Adipocyte (in vitro differentiated cells): ENCODE results near the gene KCTD1.

Experiments
- DNase-seq: peaks from one replicate; pipeline ENCODE4 v3.0.0-alpha.2; 2015; ENCODE audit warnings: low read depth
- H3K27me3 ChIP-seq: replicated peaks from 2 replicates; pipeline ENCODE4 v1.7.0; 2013; ENCODE audit warnings: mild to moderate bottlenecking, low read length, moderate library complexity; ENCODE audit not compliant: control insufficient read depth, insufficient read depth
- H3K36me3 ChIP-seq: 2 replicates; pipeline ENCODE4 v1.7.0; 2013; ENCODE audit warnings: low read length, mild to moderate bottlenecking, moderate library complexity; ENCODE audit not compliant: control insufficient read depth, insufficient read depth, severe bottlenecking
- H3K4me1 ChIP-seq: 2 replicates; pipeline ENCODE4 v1.7.0; 2013; ENCODE audit warnings: mild to moderate bottlenecking, low read length, moderate library complexity; ENCODE audit not compliant: control insufficient read depth, insufficient read depth
- H3K4me3 ChIP-seq: 2 replicates; pipeline ENCODE4 v1.7.0; 2013; ENCODE audit warnings: mild to moderate bottlenecking, low read length, moderate library complexity
- H3K9ac ChIP-seq: 2 replicates; pipeline ENCODE4 v1.7.0; 2013; ENCODE audit warnings: mild to moderate bottlenecking, low read length, moderate library complexity
- H3K9me3 ChIP-seq: 2 replicates; pipeline ENCODE4 v1.7.0; 2013; ENCODE audit warnings: mild to moderate bottlenecking, low read length, moderate library complexity; ENCODE audit not compliant: control insufficient read depth

Gene KCTD1

GRCh38 chr18:26462355-26462754 lies 86.0 kb downstream of the KCTD1 start:
- H3K9me3 ChIP-seq, result no peaks in the 10 kb centered on the region
- no peak for DNase-seq
- H3K9ac ChIP-seq, result no peak overlapping the region
- no peak overlapping the region for H3K4me3 ChIP-seq
- H3K27me3 ChIP-seq, result no peaks in the 10 kb centered on the region
- H3K4me1 ChIP-seq, result no peaks in the 10 kb centered on the region
- H3K36me3 ChIP-seq, result no peaks in the 10 kb centered on the region

GRCh38 chr18:26461405-26461804 lies 86.9 kb downstream of the KCTD1 start:
- Histone ChIP-seq H3K27me3 (no peaks in the 10 kb centered on the region), H3K36me3 (no peaks in the 10 kb centered on the region), H3K9me3 (no peaks in the 10 kb centered on the region)

GRCh38 chr18:26460449-26461091 lies 87.8 kb downstream of the KCTD1 start:
- no peak overlapping the region for H3K9ac ChIP-seq
- H3K4me3 ChIP-seq, result no peak overlapping the region
- no peaks in the 10 kb centered on the region for H3K36me3 ChIP-seq
- no peaks in the 10 kb centered on the region for H3K9me3 ChIP-seq
- DNase-seq, result no peak
- no peaks in the 10 kb centered on the region for H3K4me1 ChIP-seq
- no peaks in the 10 kb centered on the region for H3K27me3 ChIP-seq

More at GRCh38 chr18:26461405-26461804, 86.9 kb downstream of the KCTD1 start:
- Histone ChIP-seq H3K4me1 (no peaks in the 10 kb centered on the region), H3K4me3 (no peak overlapping the region), H3K9ac (no peak overlapping the region)
- DNase-seq, result no peak

GRCh38 chr18:26459884-26460283 lies 88.5 kb downstream of the KCTD1 start:
- Histone ChIP-seq H3K27me3 (no peaks in the 10 kb centered on the region), H3K36me3 (no peaks in the 10 kb centered on the region), H3K4me1 (no peaks in the 10 kb centered on the region), H3K4me3 (no peak overlapping the region), H3K9ac (no peak overlapping the region), H3K9me3 (no peaks in the 10 kb centered on the region)
- DNase-seq, result no peak

- no peak for DNase-seq
- Histone ChIP-seq H3K36me3 (peaks cover 1% of the 10 kb centered on the region), H3K27me3 (no peaks in the 10 kb centered on the region)
These were observed 89.0 kb downstream of the KCTD1 start for GRCh38 chr18:26459340-26459739.

GRCh38 chr18:26458526-26459232 lies 89.7 kb downstream of the KCTD1 start:
- H3K4me3 ChIP-seq, result no peak overlapping the region
- no peaks in the 10 kb centered on the region for H3K9me3 ChIP-seq
- no peaks in the 10 kb centered on the region for H3K4me1 ChIP-seq
- peaks cover 5% of the 10 kb centered on the region for H3K36me3 ChIP-seq
- no peaks in the 10 kb centered on the region for H3K27me3 ChIP-seq
- DNase-seq, result no peak
- no peak overlapping the region for H3K9ac ChIP-seq

More at GRCh38 chr18:26459340-26459739, 89.0 kb downstream of the KCTD1 start:
- H3K4me3 ChIP-seq, result no peak overlapping the region
- no peak overlapping the region for H3K9ac ChIP-seq
- H3K4me1 ChIP-seq, result no peaks in the 10 kb centered on the region
- no peaks in the 10 kb centered on the region for H3K9me3 ChIP-seq

GRCh38 chr18:26457611-26458353 lies 90.6 kb downstream of the KCTD1 start:
- no peak for DNase-seq
- Histone ChIP-seq H3K27me3 (no peaks in the 10 kb centered on the region), H3K9me3 (no peaks in the 10 kb centered on the region), H3K4me3 (no peak overlapping the region), H3K9ac (no peak overlapping the region), H3K4me1 (no peaks in the 10 kb centered on the region), H3K36me3 (peaks cover 5% of the 10 kb centered on the region)

- DNase-seq, result no peak
- H3K27me3 ChIP-seq, result no peaks in the 10 kb centered on the region
- H3K36me3 ChIP-seq, result peaks cover 5% of the 10 kb centered on the region
- no peak overlapping the region for H3K4me3 ChIP-seq
- no peaks in the 10 kb centered on the region for H3K9me3 ChIP-seq
- H3K4me1 ChIP-seq, result no peaks in the 10 kb centered on the region
- no peak overlapping the region for H3K9ac ChIP-seq
These were observed 91.2 kb downstream of the KCTD1 start for GRCh38 chr18:26457195-26457594.

GRCh38 chr18:26456070-26456491 lies 92.3 kb downstream of the KCTD1 start:
- DNase-seq, result no peak
- Histone ChIP-seq H3K27me3 (no peaks in the 10 kb centered on the region), H3K36me3 (peaks cover 5% of the 10 kb centered on the region), H3K9me3 (no peaks in the 10 kb centered on the region), H3K4me3 (no peak overlapping the region), H3K9ac (no peak overlapping the region), H3K4me1 (no peaks in the 10 kb centered on the region)

- DNase-seq, result no peak
- Histone ChIP-seq H3K36me3 (peaks cover 5% of the 10 kb centered on the region), H3K4me1 (no peaks in the 10 kb centered on the region), H3K9ac (no peak overlapping the region), H3K9me3 (no peaks in the 10 kb centered on the region), H3K27me3 (no peaks in the 10 kb centered on the region), H3K4me3 (no peak overlapping the region)
These were observed 92.7 kb downstream of the KCTD1 start for GRCh38 chr18:26455639-26456038.

- DNase-seq, result no peak
- Histone ChIP-seq H3K4me3 (no peak overlapping the region), H3K36me3 (peaks cover 5% of the 10 kb centered on the region), H3K9ac (no peak overlapping the region), H3K27me3 (no peaks in the 10 kb centered on the region), H3K9me3 (no peaks in the 10 kb centered on the region), H3K4me1 (no peaks in the 10 kb centered on the region)
These were observed 93.7 kb downstream of the KCTD1 start for GRCh38 chr18:26454616-26455015.
